ENCODE data around the gene MYO7B.

DNA sequence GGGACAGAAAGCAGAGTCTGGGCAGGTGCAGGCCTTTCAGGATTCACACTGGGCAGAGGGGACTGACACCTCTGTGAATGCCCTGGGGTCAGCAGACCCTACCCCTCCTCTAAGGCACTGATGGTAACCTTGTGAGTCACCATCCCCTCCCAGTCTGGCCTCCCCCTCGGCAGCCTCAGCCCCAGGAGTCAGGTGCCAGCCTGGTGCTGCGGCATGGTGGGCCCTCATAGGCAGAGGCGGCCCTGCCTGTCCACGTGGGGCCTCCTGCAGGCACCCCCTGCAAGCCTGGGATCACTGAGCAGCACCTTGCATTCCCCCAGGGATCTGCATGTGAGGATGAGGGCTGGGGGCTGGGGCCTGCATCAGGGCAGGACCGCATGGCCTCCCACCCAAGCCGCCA is 105.7 kb downstream of the MYO7B start:
- TF ChIP-seq, protein P1, sequence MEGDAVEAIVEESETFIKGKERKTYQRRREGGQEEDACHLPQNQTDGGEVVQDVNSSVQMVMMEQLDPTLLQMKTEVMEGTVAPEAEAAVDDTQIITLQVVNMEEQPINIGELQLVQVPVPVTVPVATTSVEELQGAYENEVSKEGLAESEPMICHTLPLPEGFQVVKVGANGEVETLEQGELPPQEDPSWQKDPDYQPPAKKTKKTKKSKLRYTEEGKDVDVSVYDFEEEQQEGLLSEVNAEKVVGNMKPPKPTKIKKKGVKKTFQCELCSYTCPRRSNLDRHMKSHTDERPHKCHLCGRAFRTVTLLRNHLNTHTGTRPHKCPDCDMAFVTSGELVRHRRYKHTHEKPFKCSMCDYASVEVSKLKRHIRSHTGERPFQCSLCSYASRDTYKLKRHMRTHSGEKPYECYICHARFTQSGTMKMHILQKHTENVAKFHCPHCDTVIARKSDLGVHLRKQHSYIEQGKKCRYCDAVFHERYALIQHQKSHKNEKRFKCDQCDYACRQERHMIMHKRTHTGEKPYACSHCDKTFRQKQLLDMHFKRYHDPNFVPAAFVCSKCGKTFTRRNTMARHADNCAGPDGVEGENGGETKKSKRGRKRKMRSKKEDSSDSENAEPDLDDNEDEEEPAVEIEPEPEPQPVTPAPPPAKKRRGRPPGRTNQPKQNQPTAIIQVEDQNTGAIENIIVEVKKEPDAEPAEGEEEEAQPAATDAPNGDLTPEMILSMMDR (IDR thresholded peaks at IDR 0.05) = no peak
- TF ChIP-seq FOSL2 (IDR thresholded peaks at IDR 0.05; ENCODE audit: borderline replicate concordance, low read depth) = no peak
- no peak for TF ChIP-seq NFIC (IDR thresholded peaks at IDR 0.05; ENCODE audit: borderline replicate concordance)
- no peak for TF ChIP-seq EZH2phosphoT487 (IDR thresholded peaks at IDR 0.05; ENCODE audit: borderline replicate concordance, low read depth)
- TF ChIP-seq TAF1 (IDR thresholded peaks at IDR 0.05; ENCODE audit: borderline replicate concordance, low read depth, low read length) = no peak
- TF ChIP-seq, protein P2, sequence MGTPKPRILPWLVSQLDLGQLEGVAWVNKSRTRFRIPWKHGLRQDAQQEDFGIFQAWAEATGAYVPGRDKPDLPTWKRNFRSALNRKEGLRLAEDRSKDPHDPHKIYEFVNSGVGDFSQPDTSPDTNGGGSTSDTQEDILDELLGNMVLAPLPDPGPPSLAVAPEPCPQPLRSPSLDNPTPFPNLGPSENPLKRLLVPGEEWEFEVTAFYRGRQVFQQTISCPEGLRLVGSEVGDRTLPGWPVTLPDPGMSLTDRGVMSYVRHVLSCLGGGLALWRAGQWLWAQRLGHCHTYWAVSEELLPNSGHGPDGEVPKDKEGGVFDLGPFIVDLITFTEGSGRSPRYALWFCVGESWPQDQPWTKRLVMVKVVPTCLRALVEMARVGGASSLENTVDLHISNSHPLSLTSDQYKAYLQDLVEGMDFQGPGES (IDR thresholded peaks at IDR 0.05; ENCODE audit: low read depth, low read length) = no peak
- TF ChIP-seq, protein P3, sequence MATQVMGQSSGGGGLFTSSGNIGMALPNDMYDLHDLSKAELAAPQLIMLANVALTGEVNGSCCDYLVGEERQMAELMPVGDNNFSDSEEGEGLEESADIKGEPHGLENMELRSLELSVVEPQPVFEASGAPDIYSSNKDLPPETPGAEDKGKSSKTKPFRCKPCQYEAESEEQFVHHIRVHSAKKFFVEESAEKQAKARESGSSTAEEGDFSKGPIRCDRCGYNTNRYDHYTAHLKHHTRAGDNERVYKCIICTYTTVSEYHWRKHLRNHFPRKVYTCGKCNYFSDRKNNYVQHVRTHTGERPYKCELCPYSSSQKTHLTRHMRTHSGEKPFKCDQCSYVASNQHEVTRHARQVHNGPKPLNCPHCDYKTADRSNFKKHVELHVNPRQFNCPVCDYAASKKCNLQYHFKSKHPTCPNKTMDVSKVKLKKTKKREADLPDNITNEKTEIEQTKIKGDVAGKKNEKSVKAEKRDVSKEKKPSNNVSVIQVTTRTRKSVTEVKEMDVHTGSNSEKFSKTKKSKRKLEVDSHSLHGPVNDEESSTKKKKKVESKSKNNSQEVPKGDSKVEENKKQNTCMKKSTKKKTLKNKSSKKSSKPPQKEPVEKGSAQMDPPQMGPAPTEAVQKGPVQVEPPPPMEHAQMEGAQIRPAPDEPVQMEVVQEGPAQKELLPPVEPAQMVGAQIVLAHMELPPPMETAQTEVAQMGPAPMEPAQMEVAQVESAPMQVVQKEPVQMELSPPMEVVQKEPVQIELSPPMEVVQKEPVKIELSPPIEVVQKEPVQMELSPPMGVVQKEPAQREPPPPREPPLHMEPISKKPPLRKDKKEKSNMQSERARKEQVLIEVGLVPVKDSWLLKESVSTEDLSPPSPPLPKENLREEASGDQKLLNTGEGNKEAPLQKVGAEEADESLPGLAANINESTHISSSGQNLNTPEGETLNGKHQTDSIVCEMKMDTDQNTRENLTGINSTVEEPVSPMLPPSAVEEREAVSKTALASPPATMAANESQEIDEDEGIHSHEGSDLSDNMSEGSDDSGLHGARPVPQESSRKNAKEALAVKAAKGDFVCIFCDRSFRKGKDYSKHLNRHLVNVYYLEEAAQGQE (IDR thresholded peaks at IDR 0.05; ENCODE audit: low read depth, low read length) = no peak
- TF ChIP-seq TCF12 (IDR thresholded peaks at IDR 0.05) = no peak
- TF ChIP-seq YY1 (IDR thresholded peaks at IDR 0.05; ENCODE audit: low read depth) = no peak
- no peak for TF ChIP-seq NRF1 (IDR thresholded peaks at IDR 0.05; ENCODE audit: low read depth, low read length)
- TF ChIP-seq FOXM1 (IDR thresholded peaks at IDR 0.05; ENCODE audit: low read depth) = no peak
- TF ChIP-seq EP300 (IDR thresholded peaks at IDR 0.05; ENCODE audit: borderline replicate concordance in 1 of 2, low read depth in 1 of 2, low read length in 1 of 2) = no peak
- TF ChIP-seq, protein P4, sequence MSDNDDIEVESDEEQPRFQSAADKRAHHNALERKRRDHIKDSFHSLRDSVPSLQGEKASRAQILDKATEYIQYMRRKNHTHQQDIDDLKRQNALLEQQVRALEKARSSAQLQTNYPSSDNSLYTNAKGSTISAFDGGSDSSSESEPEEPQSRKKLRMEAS (IDR thresholded peaks at IDR 0.05; ENCODE audit: low read depth) = no peak
- TF ChIP-seq, protein P5, sequence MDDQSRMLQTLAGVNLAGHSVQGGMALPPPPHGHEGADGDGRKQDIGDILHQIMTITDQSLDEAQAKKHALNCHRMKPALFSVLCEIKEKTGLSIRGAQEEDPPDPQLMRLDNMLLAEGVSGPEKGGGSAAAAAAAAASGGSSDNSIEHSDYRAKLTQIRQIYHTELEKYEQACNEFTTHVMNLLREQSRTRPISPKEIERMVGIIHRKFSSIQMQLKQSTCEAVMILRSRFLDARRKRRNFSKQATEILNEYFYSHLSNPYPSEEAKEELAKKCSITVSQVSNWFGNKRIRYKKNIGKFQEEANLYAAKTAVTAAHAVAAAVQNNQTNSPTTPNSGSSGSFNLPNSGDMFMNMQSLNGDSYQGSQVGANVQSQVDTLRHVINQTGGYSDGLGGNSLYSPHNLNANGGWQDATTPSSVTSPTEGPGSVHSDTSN (IDR thresholded peaks at IDR 0.05) = no peak
